ENCODE measurements around the gene GPR107. TPM values are rescaled to one million over a fixed set of nuclear protein-coding genes. Genes with fewer than 3 reads are reported as not detected.

GPR107 gene
- polyA plus RNA-seq, 4 donors, result 48.7 to 57.7 (median 54.1) TPM

DNA sequence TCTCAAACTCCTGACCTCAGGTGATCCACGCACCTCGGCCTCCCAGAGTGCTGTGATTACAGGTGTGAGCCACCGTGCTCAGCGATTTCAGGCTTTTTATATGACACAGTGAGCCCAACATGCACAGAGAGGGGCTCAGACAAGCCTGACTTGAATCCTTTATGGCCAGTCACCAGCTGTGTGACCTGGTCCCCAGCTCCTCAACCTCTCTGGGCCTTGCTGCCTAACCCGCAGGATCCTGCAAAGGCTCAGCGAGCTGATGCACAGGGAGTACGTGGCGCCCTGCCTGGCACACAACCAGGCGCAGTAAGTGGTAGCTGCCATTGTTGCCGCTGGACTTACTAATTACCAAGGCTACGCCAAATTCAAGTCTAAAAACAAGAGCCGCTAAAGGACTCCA is 101.9 kb downstream of the GPR107 start:
- no peak for DNase-seq (ENCODE audit: low read depth in 4 of 4, low spot score in 2 of 4)

DNA sequence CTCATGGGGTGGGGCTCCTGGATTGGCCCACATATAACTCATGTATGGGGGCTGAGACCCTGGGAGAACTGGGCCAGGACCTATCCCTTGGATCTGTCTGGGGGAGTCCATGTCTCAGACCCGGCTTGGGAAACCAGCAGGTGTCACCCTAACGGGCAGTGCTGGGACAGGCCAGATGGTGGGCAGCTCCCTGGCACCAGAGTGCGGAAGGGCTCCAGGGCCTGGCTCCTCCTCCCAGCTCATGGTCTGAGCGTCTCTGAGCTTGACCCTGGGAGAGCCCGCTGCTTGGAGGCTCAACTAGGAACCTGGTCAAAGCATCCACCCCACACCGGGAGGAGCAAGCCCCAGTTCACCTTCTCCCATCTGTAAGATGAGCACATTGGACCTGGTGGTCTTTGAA is 103.0 kb downstream of the GPR107 start:
- DNase-seq (ENCODE audit: low read depth in 4 of 4, low spot score in 2 of 4), result no peak

DNA sequence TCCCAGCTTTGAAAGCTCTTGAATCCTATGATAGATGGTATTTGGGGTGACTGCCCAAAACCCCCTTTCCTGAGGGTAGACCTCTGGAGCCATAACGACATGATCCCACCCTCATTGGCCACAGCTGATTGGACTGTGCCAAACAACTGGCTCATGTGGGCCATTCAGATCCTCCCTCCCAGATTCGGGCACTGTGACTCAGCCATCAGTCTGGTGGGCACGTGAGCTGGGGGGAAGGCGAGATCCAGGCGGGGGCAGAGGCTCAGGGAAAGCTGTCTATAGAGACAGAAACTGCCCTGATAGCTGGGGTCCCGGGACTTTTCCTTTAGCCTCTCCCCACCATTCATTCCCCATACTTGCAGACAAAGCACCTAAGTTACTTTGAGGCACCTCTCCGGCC is 103.4 kb downstream of the GPR107 start:
- no peak for DNase-seq (ENCODE audit: low read depth in 4 of 4, low spot score in 2 of 4)

DNA sequence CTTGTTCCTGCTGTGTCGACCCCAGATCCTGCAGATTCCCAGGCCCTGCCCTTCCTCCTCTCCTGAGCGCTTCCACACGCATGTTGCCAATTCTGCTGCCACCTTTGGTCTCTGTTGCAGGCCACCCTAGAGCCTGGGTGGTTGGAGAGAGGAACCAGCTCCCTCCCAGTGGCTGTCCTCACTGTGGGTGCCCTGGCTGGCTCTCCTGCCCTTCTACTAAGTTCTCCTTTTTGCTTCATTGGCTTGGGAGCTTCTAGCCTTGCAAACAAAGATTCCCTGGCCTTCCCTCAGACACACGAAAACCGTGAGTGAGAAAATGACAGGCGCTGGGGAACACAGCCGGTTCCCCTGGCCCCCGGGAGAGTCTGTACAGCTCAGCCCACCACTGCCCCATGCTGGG is 104.3 kb downstream of the GPR107 start:
- no peak for DNase-seq (ENCODE audit: low read depth in 4 of 4, low spot score in 2 of 4)

DNA sequence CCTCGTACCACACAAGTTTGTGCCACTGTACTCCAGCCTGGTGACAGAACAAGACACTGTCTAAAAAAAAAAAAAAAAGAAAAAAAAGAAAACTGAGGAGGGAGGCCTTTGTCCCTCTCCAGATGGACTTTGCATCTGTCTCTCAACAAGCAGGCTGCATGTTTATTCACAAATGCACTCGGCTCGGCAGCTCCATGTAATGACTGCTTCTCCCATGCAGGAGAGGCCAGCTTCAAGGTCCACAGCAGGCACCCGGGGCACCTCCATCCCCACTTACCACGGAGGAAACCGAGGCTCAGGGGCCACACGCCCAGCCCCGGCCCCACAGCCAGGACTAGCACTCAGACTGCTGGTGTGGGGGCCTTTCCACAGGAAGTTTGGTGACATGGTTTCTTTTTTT is 105.4 kb downstream of the GPR107 start:
- DNase-seq (ENCODE audit: low read depth in 4 of 4, low spot score in 2 of 4), result no peak

DNA sequence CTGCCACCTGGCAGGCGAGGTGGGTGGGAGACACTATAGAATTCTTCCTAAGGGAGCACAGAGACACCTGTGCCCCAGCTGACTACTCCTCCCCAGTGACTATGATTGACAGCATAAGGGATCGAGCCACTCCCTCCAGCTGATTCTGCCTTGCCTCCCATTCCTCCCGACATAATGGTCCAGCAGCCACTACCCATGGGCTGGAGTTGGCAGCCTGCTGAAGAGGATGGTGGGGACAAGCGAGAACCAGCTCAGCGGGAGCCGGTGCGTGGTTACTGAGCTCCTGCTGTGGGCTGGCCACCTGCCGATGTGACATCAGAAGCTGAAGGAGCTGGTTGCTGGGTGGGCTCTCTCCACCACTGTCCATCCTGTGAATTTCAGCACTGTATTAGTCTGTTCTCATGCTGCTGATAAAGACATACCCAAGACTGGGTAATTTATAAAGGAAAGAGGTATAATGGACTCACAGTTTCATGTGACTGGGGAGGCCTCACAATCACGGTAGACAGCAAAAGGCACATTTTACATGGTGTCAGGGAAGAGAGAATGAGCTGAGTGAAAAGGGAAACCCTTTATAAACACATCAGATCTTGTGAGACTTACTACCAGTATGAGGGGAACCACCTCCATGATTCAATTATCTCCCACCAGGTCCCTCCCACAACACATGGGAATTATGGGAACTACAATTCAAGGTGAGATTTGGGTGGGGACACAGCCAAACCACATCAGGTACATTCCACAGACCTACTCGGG is 106.4 kb downstream of the GPR107 start:
- no peak for DNase-seq (ENCODE audit: low read depth in 4 of 4, low spot score in 2 of 4)

DNA sequence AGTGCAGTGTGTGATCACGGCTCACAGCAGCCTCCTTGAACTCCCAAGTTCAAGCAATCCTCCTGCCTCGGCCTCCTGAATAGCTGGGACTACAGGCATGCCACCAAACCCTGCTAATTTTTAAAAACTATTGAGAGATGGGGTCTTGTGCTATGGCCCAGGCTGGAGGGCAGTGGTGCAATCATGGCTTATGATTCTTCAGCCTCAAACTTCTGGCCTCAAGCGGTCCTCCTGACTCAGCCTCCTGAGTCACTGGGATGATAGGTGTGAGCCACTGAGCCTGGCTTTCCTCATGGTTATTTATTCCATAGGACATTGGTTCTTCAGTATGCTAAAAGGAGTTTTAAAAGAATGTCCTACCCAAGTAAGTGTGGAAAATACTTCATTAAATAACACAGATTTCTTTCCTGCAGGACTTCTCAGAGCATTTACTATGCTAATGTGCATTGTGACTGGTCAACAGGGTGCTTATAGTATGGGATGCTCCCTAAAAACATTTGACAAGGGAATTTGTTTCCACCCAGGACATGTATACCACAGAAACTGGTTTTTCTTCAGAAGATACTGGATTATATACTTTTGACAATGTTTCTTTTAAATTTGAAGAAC is 107.3 kb downstream of the GPR107 start:
- DNase-seq (ENCODE audit: low read depth in 4 of 4, low spot score in 2 of 4), result no peak

DNA sequence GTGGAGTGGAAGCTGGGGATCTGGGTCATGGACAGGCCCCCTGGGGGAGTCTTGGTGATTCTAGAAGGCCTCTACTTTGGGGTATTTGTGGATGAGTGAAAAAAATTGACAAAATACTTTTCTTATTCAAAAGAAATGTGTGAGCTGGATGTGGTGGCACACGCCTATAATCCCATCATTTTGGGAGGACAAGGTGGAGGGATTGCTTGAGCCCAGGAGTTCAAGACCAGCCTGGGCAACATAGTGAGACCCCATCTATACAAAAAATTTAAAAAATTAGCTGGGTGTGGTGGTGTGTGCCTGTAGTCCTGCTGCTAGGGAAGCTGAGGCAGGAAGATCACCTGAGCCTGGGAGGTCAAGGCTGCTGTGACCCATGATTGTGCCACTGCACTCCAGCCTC is 111.9 kb downstream of the GPR107 start:
- no peak for DNase-seq (ENCODE audit: low read depth in 4 of 4, low spot score in 2 of 4)

DNA sequence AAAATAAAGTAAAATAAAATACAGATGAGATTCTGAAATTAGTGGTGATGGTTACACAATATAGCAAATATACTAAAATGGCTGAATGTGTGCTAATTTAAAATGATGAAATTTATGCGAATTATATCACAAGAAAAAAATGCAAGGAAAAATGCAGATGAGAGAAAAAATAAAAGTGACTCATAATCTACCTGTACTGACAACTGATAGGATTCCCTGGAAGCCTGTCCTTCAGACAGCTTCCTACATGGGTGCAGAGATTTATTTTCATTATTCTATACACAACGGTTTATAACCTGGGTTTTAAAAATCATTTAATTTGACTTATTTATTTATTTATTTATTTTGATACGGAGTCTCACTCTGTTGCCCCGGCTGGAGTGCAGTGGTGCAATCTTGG is 112.7 kb downstream of the GPR107 start:
- DNase-seq (ENCODE audit: low read depth in 4 of 4, low spot score in 2 of 4), result no peak

DNA sequence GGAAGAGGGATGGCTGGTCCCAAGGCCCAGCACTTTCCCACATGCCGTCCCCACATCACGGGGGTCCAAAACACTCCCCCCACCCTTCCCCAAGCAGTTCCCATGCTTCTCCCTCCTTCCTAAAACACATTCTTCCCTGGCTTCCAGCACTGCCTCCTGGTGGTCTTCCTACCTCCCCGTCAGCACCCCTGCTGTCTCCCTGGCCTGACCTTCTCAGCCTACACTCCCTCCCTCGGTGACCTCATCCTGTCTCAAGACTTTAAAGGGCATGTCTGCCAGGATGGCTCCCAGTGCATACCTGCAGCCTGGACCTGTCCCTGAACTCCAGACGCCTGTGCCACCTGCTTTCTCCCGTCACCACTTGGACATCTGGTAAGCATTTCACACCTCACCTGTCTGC is 114.2 kb downstream of the GPR107 start:
- no peak for DNase-seq (ENCODE audit: low read depth in 4 of 4, low spot score in 2 of 4)

DNA sequence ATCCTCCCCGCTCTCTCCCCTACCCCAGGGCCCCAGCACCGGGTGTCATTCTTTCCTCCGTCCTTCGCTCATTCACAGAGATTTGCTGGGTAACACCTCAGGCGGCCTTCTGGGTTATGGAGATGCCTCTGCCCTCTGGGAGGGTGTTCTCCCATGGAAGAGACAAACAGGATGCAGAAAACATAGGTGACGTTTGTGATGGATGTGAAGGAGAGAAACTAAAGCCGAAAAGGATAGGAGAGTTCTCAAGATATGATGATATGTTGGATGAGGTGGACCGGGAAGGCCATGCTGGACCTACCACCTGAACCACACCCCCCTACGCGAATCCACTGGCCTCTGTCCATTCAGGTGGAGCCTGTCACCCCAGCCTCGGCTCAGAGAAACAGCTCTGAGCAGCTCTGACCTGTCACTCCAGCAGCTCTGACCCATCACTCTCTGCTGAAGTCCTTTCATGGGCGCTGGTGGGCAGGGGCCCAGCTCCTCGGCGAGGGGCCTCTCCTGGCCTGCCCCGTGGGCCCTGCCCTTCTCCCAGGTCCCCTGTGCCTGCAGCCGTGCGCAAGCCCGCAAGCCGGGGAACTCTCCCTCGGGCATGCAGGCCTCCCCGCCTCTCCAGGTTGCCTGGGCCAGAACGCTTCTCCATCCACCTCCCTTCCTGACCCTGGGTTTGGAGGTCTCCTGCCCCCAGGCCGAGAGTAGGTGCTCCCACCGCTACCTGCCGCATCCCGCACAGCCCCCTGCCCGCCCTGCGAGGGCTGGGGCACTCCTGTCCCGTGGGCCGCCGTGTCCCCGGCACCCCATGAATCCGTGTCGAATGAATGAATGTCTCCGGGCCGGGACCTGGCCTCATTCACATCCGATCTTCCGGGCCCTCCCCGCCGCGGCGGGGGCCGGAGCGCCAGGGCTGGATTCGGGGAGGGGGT is 117.8 kb downstream of the GPR107 start:
- no peak for DNase-seq (ENCODE audit: low read depth in 4 of 4, low spot score in 2 of 4)

DNA sequence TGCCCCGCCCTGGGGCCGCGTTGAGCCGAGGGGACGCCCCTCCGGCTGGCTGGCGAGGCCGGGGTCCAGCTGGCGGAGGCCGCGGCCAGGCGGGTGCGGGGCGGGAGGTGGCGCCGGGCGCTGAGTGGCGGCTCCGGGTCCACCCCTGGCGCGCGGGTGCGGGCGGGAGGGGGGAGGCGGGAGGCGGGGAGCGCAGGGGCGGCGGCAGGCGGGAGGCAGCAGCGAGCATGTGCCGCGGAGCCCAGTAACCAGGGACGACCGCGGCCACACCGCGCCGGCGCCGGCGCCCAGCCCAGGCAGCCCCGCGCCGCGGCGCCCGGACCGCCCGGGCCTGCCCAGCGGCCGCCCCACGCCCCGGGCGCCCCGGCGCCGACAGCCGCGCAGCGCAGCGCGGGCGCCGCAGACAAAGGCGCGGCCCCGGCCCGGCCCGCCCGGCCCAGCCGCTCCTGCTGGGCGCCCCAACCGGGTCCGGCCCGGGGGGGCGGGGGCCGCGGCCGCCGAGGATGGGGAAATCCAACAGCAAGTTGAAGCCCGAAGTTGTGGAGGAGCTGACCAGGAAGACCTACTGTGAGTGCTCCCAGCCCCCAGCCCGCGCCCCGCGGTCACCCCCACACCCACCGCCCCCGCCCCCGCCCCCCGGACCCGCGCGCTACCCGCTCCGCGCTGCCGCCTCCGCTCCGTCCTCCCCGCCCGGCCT is 118.6 kb downstream of the GPR107 start, which contains the start of gene NCS1:
Gene NCS1 (plus strand): TSS at position 244 of the 697 bp plus-strand sequence. CDS start 260 bp downstream, at position 504.
- no peak for DNase-seq (ENCODE audit: low read depth in 4 of 4, low spot score in 2 of 4)

DNA sequence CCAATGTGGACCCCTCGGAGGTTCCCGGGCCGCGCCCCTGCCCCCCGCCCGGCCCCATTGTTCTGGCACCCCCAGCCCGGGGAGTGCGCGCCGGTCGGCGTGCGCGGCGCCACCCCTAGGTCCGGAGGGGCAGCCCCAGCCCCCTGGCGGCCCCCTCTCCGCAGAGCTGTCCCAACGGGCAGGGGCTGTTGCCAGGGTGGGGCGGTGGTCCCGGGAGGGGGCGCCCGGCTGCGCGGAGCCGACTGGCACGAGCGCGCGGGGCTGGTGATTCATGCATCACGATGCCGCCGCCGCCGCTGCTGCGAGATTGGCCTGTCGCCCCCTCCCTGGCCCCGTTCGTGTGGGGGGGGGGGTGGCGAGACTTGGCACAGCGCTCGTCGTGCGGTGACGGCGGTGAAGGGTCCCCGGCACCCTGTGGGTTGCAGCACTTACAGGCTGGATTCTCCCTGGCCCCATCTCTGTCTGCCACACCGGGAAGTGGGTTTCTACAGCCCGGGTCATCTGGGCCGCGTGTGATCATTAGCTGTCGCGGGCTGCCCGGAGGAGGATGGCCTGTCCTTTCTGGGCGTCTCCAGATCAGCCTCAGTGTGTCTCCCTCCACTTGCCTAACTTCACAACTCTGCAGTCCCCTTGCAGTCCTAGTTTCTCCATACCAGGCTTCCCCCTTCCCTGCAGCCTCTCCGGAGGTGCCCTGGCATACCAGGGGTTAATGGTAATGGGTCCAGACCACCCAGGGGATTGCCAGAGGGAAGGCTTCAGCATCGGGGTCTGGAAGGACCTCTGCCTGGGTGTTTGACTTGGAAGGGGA is 119.4 kb downstream of the GPR107 start:
- no peak for DNase-seq (ENCODE audit: low read depth in 4 of 4, low spot score in 2 of 4)

DNA sequence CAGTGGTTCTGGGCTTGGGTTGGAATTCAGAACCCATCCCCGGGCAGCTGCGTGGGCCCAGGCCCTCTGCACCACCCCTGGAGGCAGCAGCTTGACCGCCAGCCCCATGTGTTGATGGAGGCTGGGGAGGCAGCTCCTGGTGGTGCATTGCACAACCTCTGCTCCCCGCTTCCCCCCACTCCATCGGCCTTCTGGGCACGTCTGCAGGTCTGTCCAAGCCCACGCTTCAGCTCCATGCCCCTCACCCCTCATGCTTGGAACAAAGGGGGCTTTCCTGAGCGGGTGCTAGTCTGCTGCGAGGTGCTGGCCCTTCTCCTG is 119.9 kb downstream of the GPR107 start:
- DNase-seq (ENCODE audit: low read depth in 4 of 4, low spot score in 2 of 4), result no peak

DNA sequence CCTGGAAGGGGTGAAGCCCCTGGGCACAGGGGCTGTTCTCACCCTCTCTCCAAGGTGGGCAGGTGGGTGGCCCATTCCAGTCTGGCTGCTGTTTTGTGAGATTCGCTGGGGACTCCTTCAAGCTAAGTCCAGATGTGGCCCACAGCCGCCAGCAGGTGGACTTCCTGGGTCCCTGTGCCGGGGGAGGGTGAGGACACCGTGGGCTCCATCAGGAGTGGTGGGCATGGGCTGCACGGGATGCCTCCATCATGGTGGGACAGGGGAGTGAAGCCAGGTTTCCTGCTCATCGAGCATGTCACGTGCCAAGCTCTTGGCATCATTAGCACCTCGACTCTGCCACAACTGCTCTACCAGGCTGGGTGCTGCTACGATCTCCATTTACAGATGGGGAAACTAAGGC is 120.3 kb downstream of the GPR107 start:
- no peak for DNase-seq (ENCODE audit: low read depth in 4 of 4, low spot score in 2 of 4)

DNA sequence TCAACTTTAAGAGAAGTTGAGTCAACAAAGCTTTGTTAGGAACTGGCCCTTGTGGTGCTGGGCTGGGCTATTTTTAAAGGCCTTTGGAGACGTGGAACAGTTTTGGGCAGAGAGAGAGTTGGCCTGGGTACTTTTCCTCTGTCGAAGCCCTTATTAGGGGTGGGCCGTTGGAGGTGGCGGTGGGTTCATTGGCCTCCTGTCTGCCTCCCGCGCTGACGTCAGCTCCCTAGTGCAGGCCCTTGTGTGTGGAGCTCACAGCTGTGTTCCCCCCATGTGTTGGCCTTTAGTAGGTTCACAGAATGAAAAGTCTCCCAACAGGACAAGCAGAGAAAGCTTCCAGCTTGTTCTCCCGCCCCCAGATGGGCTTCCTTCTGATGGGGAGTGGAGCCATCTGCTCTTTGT is 121.2 kb downstream of the GPR107 start:
- DNase-seq (ENCODE audit: low read depth in 4 of 4, low spot score in 2 of 4), result no peak

DNA sequence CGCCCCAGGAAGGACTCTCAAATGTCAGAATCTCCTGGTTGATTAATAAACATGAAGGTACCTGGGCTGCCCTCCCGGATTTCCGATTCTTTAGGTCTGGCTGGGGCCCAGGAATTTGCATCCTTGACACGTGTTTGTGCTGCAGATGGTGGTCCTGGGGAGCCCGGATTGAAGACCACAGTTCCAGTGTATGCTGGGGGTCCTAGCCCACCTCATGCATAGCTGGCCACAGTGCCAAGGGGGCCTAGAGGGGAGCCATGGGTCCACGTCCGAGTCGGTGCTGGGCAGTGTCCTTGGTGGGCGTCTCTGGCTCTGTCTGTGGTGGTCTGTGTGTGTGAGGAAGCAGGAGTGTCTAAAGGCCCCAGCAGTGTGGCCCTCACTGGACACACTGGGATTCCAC is 121.6 kb downstream of the GPR107 start:
- no peak for DNase-seq (ENCODE audit: low read depth in 4 of 4, low spot score in 2 of 4)

DNA sequence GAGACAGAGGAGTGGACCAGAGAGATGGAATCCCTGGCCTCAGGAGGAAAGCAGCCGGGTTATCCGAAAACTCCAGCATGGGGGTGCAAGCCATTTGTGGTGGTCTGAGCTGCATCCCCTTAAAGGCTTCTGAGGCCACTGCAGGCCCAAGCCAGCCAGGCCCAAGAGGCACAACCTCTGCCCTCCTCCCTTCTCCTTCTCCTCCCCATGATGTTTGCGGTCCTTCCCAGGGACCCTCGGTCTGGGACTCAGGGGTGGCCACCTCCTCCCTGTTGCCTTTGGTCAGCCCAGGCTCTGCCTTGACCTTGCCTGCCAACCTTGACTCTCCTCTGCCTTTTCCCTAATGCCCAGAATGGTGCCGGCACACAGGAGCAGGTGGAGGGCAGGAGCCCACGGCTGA is 123.1 kb downstream of the GPR107 start:
- DNase-seq (ENCODE audit: low read depth in 4 of 4, low spot score in 2 of 4), result no peak

DNA sequence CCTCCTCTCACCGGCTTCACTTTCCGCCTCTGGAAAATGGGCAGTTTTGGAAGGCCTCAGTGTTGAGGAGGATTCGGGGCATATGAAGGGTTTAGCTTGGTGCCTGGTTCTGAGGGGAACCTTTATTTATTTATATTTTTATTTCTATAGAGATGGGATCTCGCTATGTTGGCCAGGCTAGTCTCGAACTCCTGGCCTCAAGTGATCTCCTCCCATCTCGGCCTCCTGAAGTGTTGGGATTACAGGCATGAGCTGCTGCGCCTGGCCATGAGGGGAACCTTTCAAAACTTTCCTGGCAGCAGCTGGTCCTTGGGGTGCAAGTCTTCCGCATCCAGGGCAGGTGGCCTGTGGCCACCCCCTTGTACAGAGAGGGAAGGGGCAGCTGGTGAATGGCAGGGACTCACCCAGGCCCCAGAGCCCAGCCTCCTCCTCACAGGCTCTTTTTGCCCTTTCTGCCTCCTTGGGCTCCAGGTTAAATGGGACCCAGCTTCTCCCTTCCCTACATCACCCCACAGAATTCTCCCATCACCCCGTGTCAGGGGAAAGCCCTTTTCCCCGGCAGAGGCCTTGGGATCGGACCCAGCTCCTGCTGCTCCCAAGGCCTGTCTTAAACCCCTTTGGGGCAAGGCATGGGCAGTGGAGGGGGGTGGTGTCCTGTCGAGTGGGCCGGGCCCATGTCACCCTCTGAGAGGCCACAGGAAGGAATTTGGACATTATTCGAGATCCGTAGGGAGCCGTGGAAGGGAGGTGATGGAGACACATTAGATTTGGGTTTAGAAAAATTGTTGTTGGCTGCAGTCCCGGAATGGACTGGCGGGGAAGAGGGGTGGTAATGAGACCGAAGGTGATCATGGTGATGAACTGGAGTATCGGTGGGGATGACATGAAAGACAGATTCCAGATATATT is 124.4 kb downstream of the GPR107 start:
- no peak for DNase-seq (ENCODE audit: low read depth in 4 of 4, low spot score in 2 of 4)
